ENCODE data around the gene TMEM183A.
A peak's percentile ranks its signal among the peaks of the same experiment; 100 is the strongest.
"Not testable (repeated sequence)": the region's sequence is repeated elsewhere in the genome, so short reads cannot be mapped to it uniquely, and the experiment has no call there.

TMEM183A gene, protein sequence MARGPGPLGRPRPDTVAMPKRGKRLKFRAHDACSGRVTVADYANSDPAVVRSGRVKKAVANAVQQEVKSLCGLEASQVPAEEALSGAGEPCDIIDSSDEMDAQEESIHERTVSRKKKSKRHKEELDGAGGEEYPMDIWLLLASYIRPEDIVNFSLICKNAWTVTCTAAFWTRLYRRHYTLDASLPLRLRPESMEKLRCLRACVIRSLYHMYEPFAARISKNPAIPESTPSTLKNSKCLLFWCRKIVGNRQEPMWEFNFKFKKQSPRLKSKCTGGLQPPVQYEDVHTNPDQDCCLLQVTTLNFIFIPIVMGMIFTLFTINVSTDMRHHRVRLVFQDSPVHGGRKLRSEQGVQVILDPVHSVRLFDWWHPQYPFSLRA

DNA sequence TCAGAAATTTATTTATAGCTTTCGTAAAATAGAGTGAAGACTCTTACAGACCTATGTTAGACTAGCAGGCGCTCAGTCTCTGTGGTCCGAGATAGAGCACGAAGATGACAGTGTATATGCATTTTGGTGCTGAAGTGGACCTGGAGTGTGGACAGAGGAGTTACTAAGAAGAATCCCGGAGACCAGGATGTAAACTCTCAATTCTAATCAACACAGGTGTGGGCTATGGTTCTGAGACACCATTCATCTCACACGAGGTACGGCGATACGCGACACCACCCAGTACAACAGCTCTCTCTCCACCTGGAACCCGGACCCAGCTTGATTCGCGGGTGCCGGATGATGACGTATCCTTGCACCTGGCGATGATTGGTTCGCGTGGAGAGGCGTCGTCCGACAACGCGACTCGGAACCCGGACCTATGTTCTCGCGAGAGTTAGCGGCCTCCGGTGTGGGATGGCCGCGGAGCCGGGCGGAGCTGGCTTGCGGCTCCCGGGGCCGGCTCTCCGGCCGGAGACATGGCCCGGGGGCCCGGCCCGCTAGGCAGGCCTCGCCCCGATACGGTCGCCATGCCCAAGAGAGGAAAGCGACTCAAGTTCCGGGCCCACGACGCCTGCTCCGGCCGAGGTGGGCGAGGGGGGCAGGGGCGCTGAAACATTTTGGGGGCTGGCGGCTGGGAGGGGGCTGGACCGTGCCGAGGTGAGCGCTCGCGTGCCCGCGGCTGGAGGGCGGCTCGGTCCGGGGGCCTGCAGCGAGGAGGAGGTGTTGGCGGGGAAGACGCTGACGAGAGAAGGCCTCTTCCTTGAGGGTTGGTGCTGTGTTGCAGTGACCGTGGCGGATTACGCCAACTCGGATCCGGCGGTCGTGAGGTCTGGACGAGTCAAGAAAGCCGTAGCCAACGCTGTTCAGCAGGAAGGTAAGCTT, at the start of gene TMEM183A:
TSS of gene TMEM183A (plus strand) at position 427 of the 924 bp plus-strand sequence. CDS start at position 519, 92 bp downstream.
- DNase-seq (ENCODE audit: low read depth), result peak; percentile 93

DNA sequence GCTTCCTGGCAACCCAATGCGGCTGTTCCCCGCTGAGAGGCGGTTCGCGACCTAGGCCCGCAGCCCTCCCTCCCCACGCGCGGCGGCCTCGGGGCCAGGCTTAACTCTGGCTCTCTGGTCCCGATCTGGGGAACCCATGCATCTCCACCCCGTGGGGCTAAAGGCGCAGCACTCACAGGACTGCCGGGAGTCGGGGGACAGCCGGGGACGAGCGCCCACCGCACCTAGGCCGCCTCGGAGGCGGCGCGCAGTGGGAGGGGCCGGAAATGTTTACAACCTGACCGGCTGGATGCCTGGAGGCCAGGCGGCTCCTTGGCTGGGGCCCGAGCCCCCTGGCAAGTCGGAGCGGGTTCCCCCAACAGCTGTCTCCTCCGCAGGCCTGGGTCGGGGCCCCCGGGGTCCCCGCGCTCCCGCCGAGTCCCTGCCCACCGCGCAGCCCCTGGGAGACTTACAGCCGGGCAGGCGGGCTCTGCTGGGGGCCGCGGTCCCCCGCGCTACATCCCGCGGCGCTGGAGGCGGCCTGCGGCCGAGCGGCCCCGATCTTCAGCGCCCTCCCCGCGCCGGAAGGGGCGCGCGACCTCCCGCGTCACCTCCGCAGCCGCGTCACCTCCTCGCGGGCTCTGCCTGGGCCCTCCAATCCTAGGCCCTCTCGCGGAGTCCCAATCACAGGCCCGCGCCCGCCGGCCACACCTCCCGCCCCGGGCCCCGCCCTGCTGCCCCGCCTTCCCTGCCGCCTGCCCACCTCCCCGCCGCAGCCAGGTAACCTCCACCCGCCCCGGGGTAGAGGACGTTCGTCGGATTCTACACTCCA, 49.2 kb upstream of the TMEM183A start, which contains the start of gene ADIPOR1:
TSS of gene ADIPOR1 (minus strand) at position 580 of the 811 bp plus-strand sequence. CDS start 7,242 bp downstream, outside the sequence.
- peak; percentile 77 for DNase-seq (ENCODE audit: low read depth)

DNA sequence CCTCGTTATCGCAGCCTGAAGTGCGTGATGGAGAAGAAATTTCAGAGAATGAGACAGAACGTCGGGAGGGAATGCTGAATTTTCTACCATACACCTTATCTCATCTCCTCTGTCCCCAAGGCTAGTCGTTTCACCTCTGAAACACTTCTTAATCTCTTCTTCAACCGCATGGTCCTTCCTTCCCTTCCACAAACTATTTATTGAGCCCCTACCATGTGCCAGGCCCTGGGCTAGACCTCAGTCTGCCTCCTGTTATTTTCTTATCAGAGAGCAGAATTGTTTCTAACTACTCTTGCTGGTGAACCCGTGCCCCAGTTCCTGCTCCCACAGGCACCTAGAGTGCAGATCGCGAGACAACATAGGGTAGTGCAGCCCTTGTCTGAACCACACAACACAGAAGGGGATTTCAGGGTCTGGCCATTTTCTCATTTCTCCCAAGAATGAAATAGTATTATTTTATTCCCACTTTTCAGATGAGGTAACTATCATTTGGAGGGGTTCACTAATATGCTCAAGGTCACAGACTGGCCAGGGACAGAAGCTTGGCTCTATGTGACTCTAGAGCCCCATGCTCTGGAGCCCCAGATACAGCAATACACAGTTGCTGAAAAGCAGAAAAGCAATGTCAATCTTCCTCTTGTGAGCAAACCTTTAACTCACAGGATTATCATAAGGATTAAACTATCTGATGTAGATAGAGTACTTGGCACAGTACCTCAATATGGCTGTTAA, 48.5 kb upstream of the TMEM183A start:
- no peak for DNase-seq (ENCODE audit: low read depth)

DNA sequence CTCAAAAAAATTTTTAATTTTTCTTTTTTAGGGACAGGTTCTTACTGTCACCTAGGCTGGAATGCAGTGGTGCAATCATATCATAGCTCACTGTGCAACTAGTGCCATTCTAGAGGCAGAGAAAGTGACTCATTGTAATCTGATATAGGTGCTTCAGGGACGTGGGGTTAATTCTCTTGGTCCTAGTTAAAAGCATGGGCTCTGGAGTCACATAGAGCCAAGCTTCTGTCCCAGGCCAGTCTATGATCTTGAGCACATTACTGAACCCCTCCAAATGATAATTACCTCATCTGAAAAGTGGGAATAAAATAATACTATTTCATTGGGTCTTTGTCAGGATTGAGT, 47.9 kb upstream of the TMEM183A start:
- peak; percentile 29 for DNase-seq (ENCODE audit: low read depth)

DNA sequence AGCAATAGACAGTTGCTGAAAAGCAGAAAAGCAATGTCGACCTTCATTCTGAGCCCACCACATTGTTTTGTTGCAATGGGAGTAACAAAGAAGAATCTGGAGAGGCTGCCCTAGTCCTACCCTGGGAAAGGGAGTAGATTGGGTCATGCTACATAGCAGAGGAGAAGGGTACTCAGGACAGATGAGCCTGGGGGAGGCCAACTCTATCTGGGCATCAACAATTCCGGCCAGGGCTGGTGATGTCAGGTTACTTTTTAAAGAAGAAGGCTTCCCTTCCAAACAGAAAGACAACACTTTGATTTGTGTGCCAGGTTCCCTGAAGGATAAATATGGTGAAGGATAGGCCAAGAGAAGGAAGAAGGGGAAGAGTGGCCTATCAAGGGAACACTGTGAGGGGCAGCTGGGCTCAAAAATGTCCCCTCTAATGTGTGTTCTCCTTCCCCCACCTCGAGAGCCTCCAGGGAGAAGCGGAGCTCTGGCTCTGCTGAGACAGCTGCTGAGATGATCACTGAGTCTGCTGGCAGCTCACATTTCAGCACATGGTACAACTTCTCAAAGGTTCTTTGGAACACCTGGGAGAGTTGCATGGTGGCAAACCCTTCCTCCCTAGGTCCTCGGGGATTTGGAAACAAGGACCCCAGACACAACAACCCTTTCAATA, 45.8 kb upstream of the TMEM183A start:
- DNase-seq (ENCODE audit: low read depth), result no peak

DNA sequence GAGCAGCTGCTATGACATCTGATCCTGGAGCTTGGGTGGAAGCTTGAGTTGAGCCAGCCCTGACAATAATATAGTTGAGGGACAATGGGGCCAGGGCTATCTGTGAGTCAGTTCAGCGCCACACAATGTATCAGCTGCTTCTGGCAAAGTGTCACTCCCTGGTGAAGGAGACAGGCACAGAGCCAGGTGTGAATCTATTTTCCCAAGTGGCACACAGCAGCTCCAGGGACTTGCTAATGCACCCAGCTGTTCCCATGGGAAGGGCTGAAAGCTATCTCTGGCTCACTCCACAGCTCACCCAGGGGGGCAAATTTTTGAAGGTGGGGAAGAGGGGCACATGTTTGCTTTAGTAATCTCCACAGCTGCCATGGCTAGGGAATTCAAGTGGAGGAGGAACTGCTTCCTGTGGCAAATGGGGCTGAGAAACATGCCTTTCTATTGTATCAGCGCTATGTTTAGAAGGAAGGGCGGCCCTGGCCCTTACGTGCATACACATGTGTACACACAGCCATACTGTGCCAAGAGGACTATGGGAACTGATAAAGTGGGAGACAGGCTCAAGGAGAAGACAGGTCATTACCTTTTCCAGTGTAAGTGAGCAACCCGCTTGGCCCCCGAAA, 42.3 kb upstream of the TMEM183A start:
- DNase-seq (ENCODE audit: low read depth), result peak; percentile 61

DNA sequence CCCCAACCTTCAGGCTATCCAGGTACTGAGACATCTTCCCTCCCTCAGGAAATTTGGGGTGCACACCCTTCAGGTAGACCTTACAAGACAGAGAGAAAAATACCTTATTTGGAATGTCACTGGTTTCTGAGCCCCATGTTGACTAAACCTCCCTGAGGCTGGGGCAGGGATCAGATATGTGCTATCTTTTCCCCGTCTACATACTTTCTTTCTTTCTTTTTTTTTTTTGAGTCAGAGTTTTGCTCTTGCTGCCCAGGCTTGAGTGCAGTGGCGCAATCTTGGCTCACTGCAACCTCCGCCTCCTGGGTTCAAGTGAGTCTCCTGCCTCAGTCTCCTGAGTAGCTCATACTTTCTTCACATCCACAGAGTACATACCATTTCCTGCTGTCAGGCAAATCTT, 41.8 kb upstream of the TMEM183A start:
- DNase-seq (ENCODE audit: low read depth), result peak; percentile 39

DNA sequence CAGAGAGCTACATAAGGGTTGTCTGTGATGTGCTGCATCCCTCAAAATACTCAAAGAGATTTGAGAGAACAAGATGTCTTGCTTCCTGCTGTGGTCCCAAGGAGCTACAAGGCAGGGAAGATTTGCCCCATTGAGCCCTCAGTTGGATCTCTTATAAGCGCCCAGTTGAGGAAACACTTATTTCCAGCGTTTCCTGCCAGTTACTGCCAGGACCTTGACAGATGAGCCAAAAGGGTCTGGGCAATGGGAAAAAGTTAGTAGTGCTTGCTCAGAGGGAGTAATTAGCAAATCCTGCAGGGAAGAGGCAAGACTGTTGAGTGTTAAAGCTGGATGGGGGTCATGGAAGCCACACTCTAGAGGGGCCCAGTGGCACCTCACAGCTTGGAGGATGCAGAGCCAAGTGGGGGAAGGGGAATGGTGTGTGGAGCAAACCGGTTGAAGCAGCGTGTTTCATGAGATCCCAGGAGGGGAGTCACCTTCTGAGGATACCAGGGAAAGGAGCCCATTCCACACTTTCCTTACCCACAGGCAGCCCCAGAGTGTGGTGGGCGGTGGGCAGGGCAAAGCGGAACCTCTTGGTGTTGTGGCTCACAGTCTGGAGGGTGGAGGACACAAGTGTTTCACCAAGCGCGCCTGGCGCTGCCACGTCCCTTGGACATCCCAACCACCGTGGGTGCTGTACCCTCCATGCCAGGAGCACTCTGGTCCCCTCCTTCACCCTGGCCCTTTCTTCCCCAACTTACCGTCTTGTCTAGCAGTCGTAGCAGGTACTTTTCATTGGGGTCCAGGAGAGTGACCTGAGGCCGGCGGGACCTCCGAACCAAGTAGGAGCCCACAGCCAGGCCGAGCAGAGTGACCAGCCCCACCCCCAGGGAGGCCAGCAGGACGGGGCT, 40.9 kb upstream of the TMEM183A start:
- no peak for DNase-seq (ENCODE audit: low read depth)

DNA sequence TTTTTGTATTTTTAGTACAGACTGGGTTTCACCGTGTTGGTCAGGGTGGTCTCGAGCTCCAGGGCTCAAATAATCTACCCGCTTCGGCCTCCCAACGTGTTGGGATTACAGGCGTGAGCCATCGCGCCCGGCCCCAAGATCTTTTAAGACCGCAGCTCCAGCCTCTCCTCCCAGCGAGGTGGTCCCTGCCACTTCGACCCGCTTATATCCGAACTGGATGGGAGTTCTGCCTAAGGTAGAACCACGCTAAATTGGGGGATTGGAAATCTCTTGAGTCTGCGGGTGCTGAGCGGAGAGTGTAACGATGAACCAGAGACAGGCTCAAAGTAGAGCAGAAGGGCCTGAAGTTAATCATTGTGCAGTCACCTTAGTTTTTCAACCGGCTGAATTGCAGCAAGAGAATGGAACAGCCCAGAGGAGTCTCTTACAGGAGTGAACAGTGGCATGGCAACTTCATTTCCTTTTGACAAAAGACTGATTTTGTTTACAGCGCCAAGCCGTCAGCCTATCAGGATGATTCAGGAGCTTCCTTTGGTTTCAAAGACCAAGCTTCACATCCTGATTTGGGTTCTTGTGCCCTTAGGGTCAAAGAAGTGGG, 39.4 kb upstream of the TMEM183A start:
- peak; percentile 6 for DNase-seq (ENCODE audit: low read depth)

DNA sequence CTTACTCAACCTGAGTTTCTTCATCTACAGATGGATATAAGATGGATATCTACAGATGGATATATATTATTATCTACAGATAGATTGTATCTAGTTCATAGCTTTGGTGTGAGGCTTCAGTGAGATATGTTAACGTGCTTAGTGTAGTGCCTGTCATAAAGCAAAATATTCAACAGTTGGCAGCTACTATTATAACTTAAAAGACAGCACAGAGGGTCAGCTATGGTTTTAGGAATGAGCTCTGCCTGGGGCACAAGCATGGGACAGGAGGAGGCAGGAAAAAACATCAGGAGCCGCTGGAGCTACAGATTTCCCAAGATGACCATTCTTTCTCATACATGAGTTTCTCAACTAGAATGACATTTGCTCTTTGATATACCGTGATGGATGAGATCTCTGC, 38.8 kb upstream of the TMEM183A start:
- DNase-seq (ENCODE audit: low read depth), result no peak

DNA sequence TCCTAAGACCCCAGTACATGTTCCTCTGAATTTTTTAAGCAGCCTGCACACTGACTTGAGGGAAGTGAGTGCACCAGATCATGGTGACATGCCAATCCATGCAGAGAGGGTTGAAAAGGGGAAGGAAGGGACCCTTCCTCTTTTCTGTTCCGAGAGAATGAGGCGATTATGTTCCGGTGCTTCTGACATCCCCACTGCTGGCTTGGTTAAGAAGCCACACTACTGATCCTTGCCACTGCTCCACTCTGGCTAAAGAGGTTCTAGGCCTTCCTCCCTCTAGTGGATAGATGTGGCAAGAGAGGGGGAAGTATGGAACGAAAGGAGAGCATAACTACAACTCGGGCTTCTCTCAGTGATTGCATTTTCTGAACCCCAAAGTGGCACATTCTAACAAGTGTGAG, 38.3 kb upstream of the TMEM183A start:
- DNase-seq (ENCODE audit: low read depth), result peak; percentile 58

DNA sequence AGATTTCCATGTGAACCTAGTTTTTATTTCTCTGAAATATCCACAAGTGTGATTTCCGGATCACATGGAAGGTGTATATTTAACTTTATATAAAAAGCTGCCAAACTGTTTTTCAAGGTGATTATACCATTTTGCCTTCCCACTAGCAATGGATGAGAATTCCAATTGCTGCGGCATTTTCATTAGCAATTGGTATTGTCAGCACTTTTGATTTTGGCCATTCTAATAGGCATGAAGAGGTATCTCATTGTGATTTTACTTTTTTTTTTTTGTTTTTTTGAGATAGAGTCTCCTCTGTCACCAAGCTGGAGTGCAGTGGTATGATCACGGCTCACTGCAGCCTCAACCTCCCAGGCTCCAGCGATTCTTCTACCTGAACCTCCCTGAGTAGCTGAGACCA, 35.1 kb upstream of the TMEM183A start:
- no peak for DNase-seq (ENCODE audit: low read depth)

DNA sequence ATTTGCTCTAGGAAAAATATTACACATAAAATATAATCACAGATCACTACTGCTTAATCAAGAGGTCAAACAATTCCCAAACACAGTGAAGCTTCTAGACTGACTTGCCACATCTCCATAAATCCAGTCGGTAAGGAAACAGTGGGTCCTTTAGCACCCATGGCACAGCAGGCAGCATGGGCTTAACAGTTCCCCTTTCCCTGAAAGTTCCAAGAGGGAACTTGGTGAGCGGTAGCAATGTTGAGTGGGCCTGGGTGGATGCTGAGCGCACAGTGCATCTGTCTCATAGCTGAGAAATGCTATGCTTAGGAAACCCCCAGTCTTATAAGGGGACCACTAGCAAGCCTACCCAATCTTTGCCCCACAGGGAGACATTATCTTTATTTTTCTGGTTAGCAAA, 32.3 kb upstream of the TMEM183A start:
- no peak for DNase-seq (ENCODE audit: low read depth)

DNA sequence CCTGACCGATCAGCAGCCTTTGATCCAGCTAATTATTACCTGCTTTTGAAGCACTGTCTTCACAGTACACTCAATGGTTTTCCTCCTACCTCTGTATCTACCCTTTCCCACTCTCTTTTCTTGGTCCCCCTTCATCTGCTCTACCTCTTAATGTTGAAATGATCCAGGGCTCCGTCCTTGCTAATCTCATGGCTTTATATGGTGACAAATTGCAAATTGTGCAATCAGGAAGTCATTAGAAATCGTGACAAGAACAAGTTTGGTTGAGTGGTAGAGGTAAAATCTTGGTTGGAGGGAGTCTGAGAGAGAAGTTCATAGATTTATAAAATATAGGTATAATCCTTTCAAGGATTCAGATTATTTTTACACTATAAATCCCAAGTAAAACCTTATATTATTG, 30.5 kb upstream of the TMEM183A start:
- DNase-seq (ENCODE audit: low read depth), result no peak

DNA sequence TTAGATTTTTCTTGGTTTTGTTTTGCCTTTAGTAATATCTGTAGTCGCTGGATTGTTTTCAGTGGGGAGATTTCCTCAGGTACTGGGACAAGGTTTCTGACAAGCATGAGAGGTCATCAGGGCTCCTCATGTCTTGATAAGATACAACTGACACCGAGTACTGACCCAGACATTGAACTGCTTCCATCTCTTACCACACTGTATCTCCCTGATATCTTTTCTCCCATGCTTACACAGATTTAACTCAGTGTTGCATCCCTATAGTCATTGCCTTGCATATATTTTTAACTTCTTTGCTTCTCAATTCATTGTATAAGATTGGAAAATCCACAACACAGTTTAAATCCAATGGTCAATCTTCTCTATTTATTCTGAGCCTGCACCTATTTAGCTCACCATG, 27.7 kb upstream of the TMEM183A start:
- no peak for DNase-seq (ENCODE audit: low read depth)

DNA sequence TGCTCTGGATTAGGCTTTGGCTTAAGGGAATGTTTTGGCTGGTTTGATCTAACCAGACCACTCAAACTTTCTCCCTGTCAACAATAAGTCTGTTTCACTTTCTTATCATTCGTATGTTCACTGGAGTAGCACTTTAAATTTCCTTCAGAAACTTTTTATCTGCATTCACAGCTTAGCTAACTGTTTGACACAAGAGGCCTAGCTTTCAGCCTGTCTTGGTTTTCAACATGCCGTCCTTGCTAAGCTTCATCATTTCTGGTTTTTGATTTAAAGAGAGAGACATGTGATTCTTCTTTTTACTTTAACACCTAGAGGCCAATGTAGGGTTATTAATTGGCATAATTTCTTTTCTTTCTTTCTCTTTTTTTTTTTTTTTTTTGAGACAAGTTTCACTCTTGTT, 25.2 kb upstream of the TMEM183A start:
- DNase-seq (ENCODE audit: low read depth), result no peak

DNA sequence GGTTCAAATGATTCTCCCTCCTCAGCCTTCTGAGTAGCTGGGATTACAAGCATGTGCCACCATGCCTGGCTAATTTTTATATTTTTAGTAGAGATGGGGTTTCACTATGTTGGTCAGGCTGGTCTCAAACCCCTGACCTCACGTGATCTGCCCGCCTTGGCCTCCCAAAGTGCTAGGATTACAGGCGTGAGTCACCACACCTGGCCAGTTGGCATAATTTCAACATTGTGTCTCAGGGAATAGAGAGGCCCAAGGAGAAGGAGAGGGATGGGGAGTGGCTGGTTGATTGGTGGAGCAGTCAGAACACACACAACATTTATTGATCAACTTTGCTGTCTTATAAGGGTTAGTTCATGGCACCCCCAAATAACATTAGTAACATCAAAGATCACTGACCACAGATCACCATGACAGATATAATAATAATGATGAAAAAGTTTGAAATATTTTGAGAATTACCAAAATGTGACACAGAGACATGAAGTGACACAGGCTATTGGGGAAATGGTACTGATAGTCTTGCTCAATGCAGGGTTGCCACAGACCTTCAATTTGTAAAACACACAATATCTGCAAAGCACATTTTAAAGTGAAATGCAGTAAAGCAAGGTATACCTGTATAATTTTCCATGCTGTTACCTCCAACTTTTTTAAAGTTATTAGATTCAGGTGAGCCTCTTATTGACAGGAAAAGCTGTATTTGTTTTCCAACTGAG, 24.3 kb upstream of the TMEM183A start:
- DNase-seq (ENCODE audit: low read depth), result no peak

DNA sequence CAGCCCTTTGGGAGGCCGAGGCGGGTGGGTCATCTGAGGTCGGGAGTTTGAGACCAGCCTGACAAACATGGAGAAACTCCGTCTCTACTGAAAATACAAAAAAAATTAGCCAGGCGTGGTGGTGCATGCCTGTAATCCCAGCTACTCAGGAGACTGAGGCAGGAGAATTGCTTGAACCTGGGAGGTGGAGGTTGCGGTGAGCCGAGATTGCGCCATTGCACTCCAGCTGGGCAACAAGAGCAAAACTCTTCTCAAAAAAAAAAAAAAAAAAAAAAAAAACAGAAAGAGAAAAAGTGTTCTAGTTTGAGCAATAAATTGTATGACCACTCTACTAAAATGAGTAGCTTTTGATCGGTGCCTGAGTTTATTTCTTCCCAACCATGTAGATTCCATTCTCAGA, 21.1 kb upstream of the TMEM183A start:
- DNase-seq (ENCODE audit: low read depth), result not testable (repeated sequence)
